Calu3 (cell line): ENCODE measurements around the gene DSCAML1. TPM values are rescaled to one million over a fixed set of nuclear protein-coding genes. Genes with fewer than 3 reads are reported as not detected.

ENCODE experiments used
- BruUV-seq: library from RNA; stranded (reverse); fragments of 400-500 nt; replicated peaks from 2 replicates; lab custom pipeline; 2021; lab: Mats Ljungman, UMichigan
- CTCF ChIA-PET: fragments of 300-600 bp; sonication (Branson Sonifier 250); formaldehyde crosslinking; loops from one replicate; lab custom pipeline; 2022; ENCODE audit warnings: antibody characterized with exemption; lab: Charles Lee
- DNase-seq: peaks from one replicate; pipeline ENCODE4 v3.0.0; 2022
- H3K27ac Mint-ChIP-seq: one replicate; pipeline ENCODE4 v1.8.0; 2022; ENCODE audit warnings: mixed read lengths; ENCODE audit not compliant: unreplicated experiment
- H3K27me3 Mint-ChIP-seq: one replicate; pipeline ENCODE4 v1.8.0; 2022; ENCODE audit warnings: mixed read lengths; ENCODE audit not compliant: unreplicated experiment
- H3K36me3 Mint-ChIP-seq: one replicate; pipeline ENCODE4 v1.8.0; 2022; ENCODE audit warnings: mild to moderate bottlenecking, moderate library complexity, mixed read lengths; ENCODE audit not compliant: insufficient read depth, unreplicated experiment
- H3K4me1 Mint-ChIP-seq: one replicate; pipeline ENCODE4 v1.8.0; 2022; ENCODE audit warnings: mild to moderate bottlenecking, low read depth, mixed read lengths; ENCODE audit not compliant: unreplicated experiment
- H3K4me3 Mint-ChIP-seq: one replicate; pipeline ENCODE4 v1.8.0; 2022; ENCODE audit warnings: mild to moderate bottlenecking, low read depth, moderate library complexity, mixed read lengths; ENCODE audit not compliant: unreplicated experiment
- H3K9me3 Mint-ChIP-seq: one replicate; pipeline ENCODE4 v1.8.0; 2022; ENCODE audit warnings: low read depth, mixed read lengths; ENCODE audit not compliant: unreplicated experiment
- intact Hi-C: fragments of 100-400 bp; cut with micrococcal nuclease; formaldehyde crosslinking; loops from one replicate; pipeline ENCODE4 v1.10.0; 2022; ENCODE audit not compliant: unreplicated experiment
- total RNA-seq: library from RNA; stranded (reverse); gene quantifications from 2 replicates; pipeline ENCODE4 v1.2.3, GENCODE V29; 2022
- TF ChIP-seq, protein P1 (sequence below): fragments of 200-600 bp; IDR thresholded peaks from one replicate; pipeline ENCODE4 v1.8.0; 2022; ENCODE audit warnings: antibody characterized with exemption; ENCODE audit not compliant: unreplicated experiment

The DSCAML1 gene
- total RNA-seq, 1 experiment from 2014 or later: 0.07 TPM

DNA sequence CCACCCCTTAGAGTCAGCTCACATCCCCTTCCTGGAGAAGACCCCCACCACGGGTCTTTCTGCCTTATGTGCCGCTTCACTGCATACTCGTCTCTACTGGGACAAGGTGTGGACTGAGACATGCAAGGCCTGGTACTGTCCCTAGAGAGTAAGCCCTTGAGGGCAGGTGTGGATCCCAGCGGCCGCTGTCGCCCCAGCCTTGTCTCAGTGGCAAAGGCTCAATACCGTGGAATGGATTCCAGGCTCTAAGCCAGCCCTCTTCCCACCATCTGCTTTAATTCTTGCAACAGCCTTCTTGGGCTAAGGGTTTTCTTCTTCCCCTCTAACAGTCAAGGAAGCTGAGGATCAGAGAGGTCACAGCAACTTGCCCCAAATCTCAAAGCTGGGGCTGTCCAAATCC lies 249.1 kb downstream of the DSCAML1 start:
- intact Hi-C loops: no loop called here
- H3K27ac Mint-ChIP-seq: no peak overlapping the region
- H3K9me3 Mint-ChIP-seq: no peaks in the 10 kb centered on the region
- no peak overlapping the region for H3K4me3 Mint-ChIP-seq
- TF ChIP-seq, protein P1, sequence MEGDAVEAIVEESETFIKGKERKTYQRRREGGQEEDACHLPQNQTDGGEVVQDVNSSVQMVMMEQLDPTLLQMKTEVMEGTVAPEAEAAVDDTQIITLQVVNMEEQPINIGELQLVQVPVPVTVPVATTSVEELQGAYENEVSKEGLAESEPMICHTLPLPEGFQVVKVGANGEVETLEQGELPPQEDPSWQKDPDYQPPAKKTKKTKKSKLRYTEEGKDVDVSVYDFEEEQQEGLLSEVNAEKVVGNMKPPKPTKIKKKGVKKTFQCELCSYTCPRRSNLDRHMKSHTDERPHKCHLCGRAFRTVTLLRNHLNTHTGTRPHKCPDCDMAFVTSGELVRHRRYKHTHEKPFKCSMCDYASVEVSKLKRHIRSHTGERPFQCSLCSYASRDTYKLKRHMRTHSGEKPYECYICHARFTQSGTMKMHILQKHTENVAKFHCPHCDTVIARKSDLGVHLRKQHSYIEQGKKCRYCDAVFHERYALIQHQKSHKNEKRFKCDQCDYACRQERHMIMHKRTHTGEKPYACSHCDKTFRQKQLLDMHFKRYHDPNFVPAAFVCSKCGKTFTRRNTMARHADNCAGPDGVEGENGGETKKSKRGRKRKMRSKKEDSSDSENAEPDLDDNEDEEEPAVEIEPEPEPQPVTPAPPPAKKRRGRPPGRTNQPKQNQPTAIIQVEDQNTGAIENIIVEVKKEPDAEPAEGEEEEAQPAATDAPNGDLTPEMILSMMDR: no peak
- peaks cover 95% of the 10 kb centered on the region for H3K27me3 Mint-ChIP-seq
- DNase-seq: no peak
- H3K36me3 Mint-ChIP-seq: no peaks in the 10 kb centered on the region
- no peaks in the 10 kb centered on the region for H3K4me1 Mint-ChIP-seq
- CTCF ChIA-PET: no interaction called here
- BruUV-seq: no TSS peak

GRCh38 chr11:117547195-117547850 lies 249.7 kb downstream of the DSCAML1 start:
- Mint-ChIP-seq H3K4me3 (no peak overlapping the region), H3K27me3 (peaks cover 97% of the 10 kb centered on the region), H3K9me3 (no peaks in the 10 kb centered on the region), H3K36me3 (no peaks in the 10 kb centered on the region), H3K4me1 (no peaks in the 10 kb centered on the region), H3K27ac (no peak overlapping the region)
- CTCF ChIA-PET: no interaction called here
- intact Hi-C loops: no loop called here
- no TSS peak for BruUV-seq
- DNase-seq: no peak
- TF ChIP-seq, protein P1: no peak

DNA sequence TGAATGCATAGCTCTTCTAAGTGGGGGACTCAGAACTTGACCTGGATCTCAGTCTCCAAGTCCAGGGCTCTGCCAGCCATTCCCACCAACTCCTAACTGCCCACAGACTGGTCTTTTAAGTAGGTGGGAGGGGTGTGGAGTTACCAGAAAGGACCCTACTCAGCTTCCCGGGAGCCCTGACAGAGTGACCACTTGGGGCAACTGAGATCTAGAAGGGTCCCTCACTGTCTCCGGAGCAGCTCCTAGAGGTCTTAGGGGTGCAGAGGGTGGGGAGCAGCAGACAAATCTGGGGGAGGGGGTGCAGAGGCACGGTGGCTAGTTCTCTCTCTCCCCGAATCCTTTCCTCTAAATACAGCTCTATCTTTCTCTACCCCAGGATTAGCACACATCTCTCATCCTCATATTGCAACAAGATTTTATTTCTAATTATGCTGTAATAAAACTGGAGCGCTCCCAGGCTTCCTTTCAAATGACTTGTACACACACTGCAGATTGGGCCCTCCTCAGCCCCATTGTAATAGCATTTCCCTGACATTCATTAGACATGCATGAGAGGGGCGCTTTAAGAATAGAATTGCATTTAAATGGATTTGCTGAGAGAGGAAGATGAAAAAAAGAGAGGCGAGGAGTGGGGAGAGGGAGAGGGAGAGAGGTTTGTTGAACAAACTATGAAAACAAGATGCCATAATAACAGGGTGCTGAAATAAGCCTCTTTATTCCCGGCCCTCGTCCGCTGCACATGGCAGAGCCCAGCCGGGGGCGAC lies 250.4 kb downstream of the DSCAML1 start:
- Mint-ChIP-seq H3K27ac (no peak overlapping the region), H3K4me1 (no peaks in the 10 kb centered on the region), H3K36me3 (no peaks in the 10 kb centered on the region), H3K27me3 (peaks cover 97% of the 10 kb centered on the region), H3K9me3 (no peaks in the 10 kb centered on the region), H3K4me3 (no peak overlapping the region)
- CTCF ChIA-PET: no interaction called here
- intact Hi-C loops: no loop called here
- TF ChIP-seq, protein P1: no peak
- no TSS peak for BruUV-seq
- DNase-seq: no peak

- no peaks in the 10 kb centered on the region for H3K9me3 Mint-ChIP-seq
- H3K36me3 Mint-ChIP-seq: no peaks in the 10 kb centered on the region
- no peaks in the 10 kb centered on the region for H3K4me1 Mint-ChIP-seq
- CTCF ChIA-PET: no interaction called here
- TF ChIP-seq, protein P1: no peak
- no peak overlapping the region for H3K27ac Mint-ChIP-seq
- DNase-seq: no peak
- peaks cover 96% of the 10 kb centered on the region for H3K27me3 Mint-ChIP-seq
- no TSS peak for BruUV-seq
- intact Hi-C loops: no loop called here
- no peak overlapping the region for H3K4me3 Mint-ChIP-seq
Measured at GRCh38 chr11:117545706-117546105, 251.3 kb downstream of the DSCAML1 start.
